HepG2 (cell line): ENCODE measurements around the gene GDF9. TPM values are rescaled to one million over a fixed set of nuclear protein-coding genes. Genes with fewer than 3 reads are reported as not detected.
A peak's percentile ranks its signal among the peaks of the same experiment; 100 is the strongest.

ENCODE experiments used
- CBFB ChIP-seq: sonication (generic); formaldehyde crosslinking; IDR thresholded peaks from 2 replicates; pipeline ENCODE4 v1.4.0; 2020; ENCODE audit warnings: missing genetic modification reagents
- DDIT3 ChIP-seq: sonication (generic); formaldehyde crosslinking; IDR thresholded peaks from 2 replicates; pipeline ENCODE4 v1.4.0; 2020; ENCODE audit warnings: mild to moderate bottlenecking, missing genetic modification reagents
- FOXP4 ChIP-seq: sonication (generic); formaldehyde crosslinking; IDR thresholded peaks from 2 replicates; pipeline ENCODE4 v1.4.0; 2020; ENCODE audit warnings: missing genetic modification reagents
- KAT7 ChIP-seq: IDR thresholded peaks from 2 replicates; pipeline ENCODE4 v1.6.1; 2018; ENCODE audit warnings: borderline replicate concordance, missing compliant biosample characterization
- POGK ChIP-seq: sonication (generic); formaldehyde crosslinking; conservative IDR thresholded peaks from 2 replicates; pipeline ENCODE4 v1.8.0; 2022; ENCODE audit warnings: mild to moderate bottlenecking, moderate library complexity, missing genetic modification reagents
- PRDM15 ChIP-seq: sonication (generic); formaldehyde crosslinking; IDR thresholded peaks from 2 replicates; pipeline ENCODE4 v1.4.0; 2020; ENCODE audit warnings: missing genetic modification reagents
- PTBP1 ChIP-seq: fragments of 200-400 bp; formaldehyde crosslinking; IDR thresholded peaks from 2 replicates; pipeline ENCODE4 v1.6.1; 2018; ENCODE audit warnings: low read length, low read depth; ENCODE audit not compliant: poor library complexity, severe bottlenecking
- RFXANK ChIP-seq: IDR thresholded peaks from 2 replicates; pipeline ENCODE4 v1.6.1; 2016
- ZFP37 ChIP-seq: sonication (generic); formaldehyde crosslinking; IDR thresholded peaks from 2 replicates; pipeline ENCODE4 v1.4.0; 2020; ENCODE audit warnings: missing genetic modification reagents, borderline replicate concordance
- ZNF18 ChIP-seq: sonication (generic); formaldehyde crosslinking; IDR thresholded peaks from 2 replicates; pipeline ENCODE4 v1.8.0; 2022; ENCODE audit warnings: mild to moderate bottlenecking, missing genetic modification reagents; ENCODE audit not compliant: insufficient replicate concordance
- ZNF207 ChIP-seq: fragments of 450-650 bp; IDR thresholded peaks from 2 replicates; pipeline ENCODE4 v1.6.1; 2016; ENCODE audit warnings: antibody characterized with exemption, borderline replicate concordance
- ZNF24 ChIP-seq: fragments of 450-650 bp; IDR thresholded peaks from 2 replicates; pipeline ENCODE4 v1.6.1; 2017; ENCODE audit warnings: antibody characterized with exemption, mild to moderate bottlenecking
- ZNF253 ChIP-seq: sonication (generic); formaldehyde crosslinking; IDR thresholded peaks from 2 replicates; pipeline ENCODE4 v1.8.0; 2022; ENCODE audit warnings: mild to moderate bottlenecking, missing genetic modification reagents, borderline replicate concordance
- ZNF678 ChIP-seq: sonication (generic); formaldehyde crosslinking; IDR thresholded peaks from 2 replicates; pipeline ENCODE4 v1.4.0; 2020; ENCODE audit warnings: mild to moderate bottlenecking, missing genetic modification reagents
- ZNF777 ChIP-seq: sonication (generic); formaldehyde crosslinking; IDR thresholded peaks from 2 replicates; pipeline ENCODE4 v1.4.0; 2020; ENCODE audit warnings: missing genetic modification reagents
- ZSCAN20 ChIP-seq: sonication (generic); formaldehyde crosslinking; IDR thresholded peaks from 2 replicates; pipeline ENCODE4 v1.4.0; 2020; ENCODE audit warnings: missing genetic modification reagents, mild to moderate bottlenecking, borderline replicate concordance
- ZSCAN21 ChIP-seq: sonication (generic); formaldehyde crosslinking; IDR thresholded peaks from 2 replicates; pipeline ENCODE4 v1.8.0; 2022; ENCODE audit warnings: mild to moderate bottlenecking, missing genetic modification reagents, moderate library complexity, borderline replicate concordance
- ZSCAN22 ChIP-seq: sonication (generic); formaldehyde crosslinking; IDR thresholded peaks from 2 replicates; pipeline ENCODE4 v1.4.0; 2020; ENCODE audit warnings: mild to moderate bottlenecking, missing genetic modification reagents
- polyA plus RNA-seq, 8 experiments: library from polyadenylated mRNA; depleted of rRNA in 3 of 8; stranded (reverse) in 7 of 8; unstranded in 1 of 8; fragments of >200 nt; fragmentation: Illumina TruSeq in 4 of 8; extraction: Trizol in 4 of 8; gene quantifications; 2 replicates each; pipeline versions ENCODE4 v1.2.1 to v1.2.3, GENCODE V29; 2011 to 2016; ENCODE audit warnings: low read depth in 4 of 8, missing spikeins in 1 of 8, mixed read lengths in 1 of 8; ENCODE audit not compliant: insufficient read depth in 1 of 8
- total RNA-seq, 5 experiments: library from RNA; depleted of rRNA; stranded (reverse); fragments of >200 nt; fragmentation: Illumina TruSeq; extraction: Trizol; gene quantifications; 2 replicates each; pipeline ENCODE4 v1.2.3, GENCODE V29; 2016; ENCODE audit warnings: low read depth in 1 of 5

GDF9 gene
- total and polyA plus RNA-seq, 2 of the 13 experiments (the other 11 are each of a cell fraction or from before 2014, with no cell fraction given): 0.33 to 0.38 TPM

GRCh38 chr5:132865668-132866341 lies 464 bp downstream of the GDF9 start (continued):
- TF ChIP-seq ZNF253 (CRISPR knock-in tag) (no peak), ZNF777 (no peak), POGK (peak; percentile 48; the same call in 1 of the 2 replicates), DDIT3 (CRISPR knock-in tag) (no peak), ZNF678 (CRISPR knock-in tag) (no peak), FOXP4 (CRISPR knock-in tag) (no peak; the same call in 1 of the 2 replicates), CBFB (CRISPR knock-in tag) (peak; percentile 7; the same call in 1 of the 2 replicates), ZFP37 (no peak), ZNF207 (no peak), ZSCAN22 (CRISPR knock-in tag) (no peak), KAT7 (CRISPR knock-in tag) (no peak), ZSCAN20 (CRISPR knock-in tag) (no peak), RFXANK (no peak), ZSCAN21 (no peak; the same call in 1 of the 2 replicates), ZNF24 (no peak), PRDM15 (CRISPR knock-in tag) (no peak), ZNF18 (CRISPR knock-in tag) (no peak), PTBP1 (no peak)
